ENCODE measurements around the gene DGKI. TPM values are rescaled to one million over a fixed set of nuclear protein-coding genes. Genes with fewer than 3 reads are reported as not detected.

Gene DGKI
- total and polyA plus RNA-seq, 11 donors = 0.36 to 4.6 (median 1.0) TPM

GRCh38 chr7:137838706-137839315, 8.0 kb downstream of the DGKI start:
- WGBS, 4 donors = 74 to 76% (median 75%) methylated on average over 7 of the region's 7 CpGs
- intact Hi-C loops (cut with DNase I) = no loop called here
- Histone ChIP-seq H3K4me3 (no peak overlapping the region), H3K4me1 (no peaks in the 10 kb centered on the region), H3K9me3 (no peaks in the 10 kb centered on the region), H3K27me3 (peaks cover 0 to 3% (median 0%) of the 10 kb centered on the region in 9 donors), H3K27ac (no peak overlapping the region), H3K36me3 (no peaks in the 10 kb centered on the region)
- TF ChIP-seq CTCF (IDR thresholded peaks at IDR 0.05) (no peak), POLR2A (IDR thresholded peaks at IDR 0.05) (no peak)
- ATAC-seq (no peak), DNase-seq (no peak)

- H3K4me3 ChIP-seq = no peak overlapping the region
- intact Hi-C loops (cut with DNase I) = no loop called here
- ATAC-seq (no peak), DNase-seq (no peak)
- WGBS, 4 donors = 47 to 95% (median 92%) methylated on average over 1 of the region's 1 CpG
- no peaks in the 10 kb centered on the region for H3K36me3 ChIP-seq
- H3K27me3 ChIP-seq = no peaks in the 10 kb centered on the region
- no peak overlapping the region for H3K27ac ChIP-seq
- TF ChIP-seq POLR2A (IDR thresholded peaks at IDR 0.05) (no peak), CTCF (IDR thresholded peaks at IDR 0.05) (no peak)
- peaks cover 0 to 18% (median 11%) of the 10 kb centered on the region in 12 donors for H3K9me3 ChIP-seq
- no peaks in the 10 kb centered on the region for H3K4me1 ChIP-seq
These were observed 10.2 kb downstream of the DGKI start for GRCh38 chr7:137836541-137836940.

GRCh38 chr7:137836113-137836509, 10.7 kb downstream of the DGKI start:
- DNase-seq = no peak
- Histone ChIP-seq H3K27ac (no peak overlapping the region), H3K4me3 (no peak overlapping the region), H3K4me1 (no peaks in the 10 kb centered on the region), H3K36me3 (no peaks in the 10 kb centered on the region), H3K9me3 (peaks cover 0 to 18% (median 11%) of the 10 kb centered on the region in 12 donors), H3K27me3 (no peaks in the 10 kb centered on the region)
- ATAC-seq = no peak
- intact Hi-C loops (cut with DNase I) = no loop called here
- no peak for TF ChIP-seq CTCF (IDR thresholded peaks at IDR 0.05)
- no peak for TF ChIP-seq POLR2A (IDR thresholded peaks at IDR 0.05)
- WGBS, 4 donors = 90 to 96% (median 93%) methylated on average over 3 of the region's 3 CpGs

GRCh38 chr7:137835486-137836112, 11.2 kb downstream of the DGKI start:
- Histone ChIP-seq H3K36me3 (no peaks in the 10 kb centered on the region), H3K27me3 (no peaks in the 10 kb centered on the region), H3K4me1 (no peaks in the 10 kb centered on the region), H3K4me3 (no peak overlapping the region), H3K27ac (no peak overlapping the region), H3K9me3 (peaks cover 0 to 18% (median 11%) of the 10 kb centered on the region in 12 donors)
- DNase-seq (no peak), ATAC-seq (no peak)
- intact Hi-C loops (cut with DNase I) = no loop called here
- 67 to 79% (median 77%) methylated on average over 3 of the region's 3 CpGs for WGBS, 4 donors
- TF ChIP-seq CTCF (IDR thresholded peaks at IDR 0.05) = no peak
- no peak for TF ChIP-seq POLR2A (IDR thresholded peaks at IDR 0.05)
